Fibroblast of lung (primary cell): ENCODE measurements around the gene NRG2. TPM values are rescaled to one million over a fixed set of nuclear protein-coding genes. Genes with fewer than 3 reads are reported as not detected.

ENCODE experiments used
- DNase-seq, 2 donors: peaks; one replicate each; pipeline versions ENCODE4 v3.0.0 to v3.0.0-alpha.2; 2010; ENCODE audit warnings: low read depth in 2 of 2
- H2AFZ ChIP-seq: 2 replicates; pipeline ENCODE4 v1.5.1; 2012; ENCODE audit warnings: low read length, control low read depth, inconsistent platforms
- H3K27ac ChIP-seq: 2 replicates; pipeline ENCODE4 v1.5.1; 2011; ENCODE audit warnings: low read length, control low read depth; ENCODE audit not compliant: insufficient read depth
- H3K27me3 ChIP-seq: 2 replicates; pipeline ENCODE4 v1.5.1; 2011; ENCODE audit warnings: mild to moderate bottlenecking, low read length; ENCODE audit not compliant: control insufficient read depth, insufficient read depth
- H3K36me3 ChIP-seq: 2 replicates; pipeline ENCODE4 v1.5.1; 2011; ENCODE audit warnings: low read length; ENCODE audit not compliant: control insufficient read depth, insufficient read depth
- H3K4me1 ChIP-seq: 2 replicates; pipeline ENCODE4 v1.5.1; 2011; ENCODE audit warnings: low read length; ENCODE audit not compliant: control insufficient read depth, insufficient read depth; ENCODE audit errors: extremely low read depth
- H3K4me2 ChIP-seq: 2 replicates; pipeline ENCODE4 v1.5.1; 2011; ENCODE audit warnings: low read length, control low read depth; ENCODE audit not compliant: insufficient read depth; ENCODE audit errors: extremely low read depth
- H3K4me3 ChIP-seq, 4 experiments: fragments of 200-600 bp in 1 of 4; sonication (generic) in 1 of 4; replicated peaks in 1 of 4; 2 replicates each; pipeline ENCODE4 v1.5.1; 2011 to 2016; ENCODE audit warnings: low read length in 4 of 4, low read depth in 3 of 4, mild to moderate bottlenecking in 3 of 4, control low read depth in 2 of 4, inconsistent platforms in 1 of 4, mixed read lengths in 1 of 4; ENCODE audit not compliant: insufficient read depth in 1 of 4; ENCODE audit errors: control extremely low read depth in 1 of 4
- H3K79me2 ChIP-seq: 2 replicates; pipeline ENCODE4 v1.5.1; 2012; ENCODE audit warnings: mild to moderate bottlenecking, low read length, inconsistent platforms; ENCODE audit not compliant: control insufficient read depth, insufficient read depth
- H3K9ac ChIP-seq: 2 replicates; pipeline ENCODE4 v1.5.1; 2011; ENCODE audit warnings: mild to moderate bottlenecking, low read length, control low read depth; ENCODE audit not compliant: insufficient read depth
- H3K9me3 ChIP-seq: 2 replicates; pipeline ENCODE4 v1.5.1; 2012; ENCODE audit warnings: low read depth, low read length; ENCODE audit not compliant: control insufficient read depth, insufficient read depth
- H4K20me1 ChIP-seq: 2 replicates; pipeline ENCODE4 v1.5.1; 2011; ENCODE audit warnings: low read length; ENCODE audit not compliant: control insufficient read depth, insufficient read depth; ENCODE audit errors: extremely low read depth
- EZH2 ChIP-seq: IDR thresholded peaks from 2 replicates; pipeline ENCODE4 v1.5.1; 2012; ENCODE audit warnings: low read length, control low read depth, mild to moderate bottlenecking; ENCODE audit errors: missing control alignments
- polyA plus RNA-seq, 2 donors: library from polyadenylated mRNA; depleted of rRNA in 1 of 2; stranded (reverse) in 1 of 2; unstranded in 1 of 2; fragments of >200 nt; gene quantifications; 2 replicates each; pipeline ENCODE4 v1.2.1, GENCODE V29; 2011 to 2012; ENCODE audit warnings: missing spikeins in 1 of 2
- total RNA-seq: library from RNA; depleted of rRNA; stranded (reverse); fragments of >200 nt; gene quantifications from 2 replicates; pipeline ENCODE4 v1.2.1, GENCODE V29; 2014
- TF ChIP-seq, protein P1 (sequence below), 2 donors: IDR thresholded peaks in 1 of 2; conservative IDR thresholded peaks in 1 of 2; 1 replicate in 1 of 2; 2 replicates in 1 of 2; pipeline ENCODE4 v1.5.1; 2011 to 2012; ENCODE audit warnings: low read length in 2 of 2, control low read depth in 1 of 2, inconsistent platforms in 1 of 2, low read depth in 1 of 2, mild to moderate bottlenecking in 1 of 2

Gene NRG2
- total and polyA plus RNA-seq, 2 donors (not counting 1 experiment from before 2014, with no cell fraction given) = 0.28 to 1.3 TPM

- H3K36me3 ChIP-seq = no peaks in the 10 kb centered on the region
- no peak overlapping the region for H2AFZ ChIP-seq
- no peak overlapping the region for H3K4me2 ChIP-seq
- TF ChIP-seq, protein P1, sequence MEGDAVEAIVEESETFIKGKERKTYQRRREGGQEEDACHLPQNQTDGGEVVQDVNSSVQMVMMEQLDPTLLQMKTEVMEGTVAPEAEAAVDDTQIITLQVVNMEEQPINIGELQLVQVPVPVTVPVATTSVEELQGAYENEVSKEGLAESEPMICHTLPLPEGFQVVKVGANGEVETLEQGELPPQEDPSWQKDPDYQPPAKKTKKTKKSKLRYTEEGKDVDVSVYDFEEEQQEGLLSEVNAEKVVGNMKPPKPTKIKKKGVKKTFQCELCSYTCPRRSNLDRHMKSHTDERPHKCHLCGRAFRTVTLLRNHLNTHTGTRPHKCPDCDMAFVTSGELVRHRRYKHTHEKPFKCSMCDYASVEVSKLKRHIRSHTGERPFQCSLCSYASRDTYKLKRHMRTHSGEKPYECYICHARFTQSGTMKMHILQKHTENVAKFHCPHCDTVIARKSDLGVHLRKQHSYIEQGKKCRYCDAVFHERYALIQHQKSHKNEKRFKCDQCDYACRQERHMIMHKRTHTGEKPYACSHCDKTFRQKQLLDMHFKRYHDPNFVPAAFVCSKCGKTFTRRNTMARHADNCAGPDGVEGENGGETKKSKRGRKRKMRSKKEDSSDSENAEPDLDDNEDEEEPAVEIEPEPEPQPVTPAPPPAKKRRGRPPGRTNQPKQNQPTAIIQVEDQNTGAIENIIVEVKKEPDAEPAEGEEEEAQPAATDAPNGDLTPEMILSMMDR (conservative IDR thresholded peaks at IDR 0.05 in 1 of 2, IDR thresholded peaks at IDR 0.05 in 1 of 2; ENCODE audit: low read depth in 1 of 2, low read length in 2 of 2) = no peak
- no peak for TF ChIP-seq EZH2
- DNase-seq = no peak
- H3K9ac ChIP-seq = no peak overlapping the region
- H3K4me3 ChIP-seq = no peak overlapping the region
- no peak overlapping the region for H3K27ac ChIP-seq
- H3K79me2 ChIP-seq = no peaks in the 10 kb centered on the region
- H3K4me1 ChIP-seq = no peaks in the 10 kb centered on the region
- no peaks in the 10 kb centered on the region for H3K9me3 ChIP-seq
- H3K27me3 ChIP-seq = peaks cover 3% of the 10 kb centered on the region
- no peaks in the 10 kb centered on the region for H4K20me1 ChIP-seq
Measured at GRCh38 chr5:139820606-139821005, 222.5 kb downstream of the NRG2 start.

GRCh38 chr5:139820130-139820529, 223.0 kb downstream of the NRG2 start:
- H2AFZ ChIP-seq = no peak overlapping the region
- no peaks in the 10 kb centered on the region for H3K9me3 ChIP-seq
- no peak overlapping the region for H3K27ac ChIP-seq
- no peaks in the 10 kb centered on the region for H3K79me2 ChIP-seq
- no peaks in the 10 kb centered on the region for H4K20me1 ChIP-seq
- no peak for DNase-seq
- H3K4me1 ChIP-seq = no peaks in the 10 kb centered on the region
- no peak for TF ChIP-seq EZH2
- TF ChIP-seq, protein P1 (conservative IDR thresholded peaks at IDR 0.05 in 1 of 2, IDR thresholded peaks at IDR 0.05 in 1 of 2; ENCODE audit: low read depth in 1 of 2, low read length in 2 of 2) = no peak
- no peak overlapping the region for H3K4me3 ChIP-seq
- no peak overlapping the region for H3K4me2 ChIP-seq
- no peaks in the 10 kb centered on the region for H3K36me3 ChIP-seq
- H3K27me3 ChIP-seq = peaks cover 3% of the 10 kb centered on the region
- H3K9ac ChIP-seq = no peak overlapping the region

DNA sequence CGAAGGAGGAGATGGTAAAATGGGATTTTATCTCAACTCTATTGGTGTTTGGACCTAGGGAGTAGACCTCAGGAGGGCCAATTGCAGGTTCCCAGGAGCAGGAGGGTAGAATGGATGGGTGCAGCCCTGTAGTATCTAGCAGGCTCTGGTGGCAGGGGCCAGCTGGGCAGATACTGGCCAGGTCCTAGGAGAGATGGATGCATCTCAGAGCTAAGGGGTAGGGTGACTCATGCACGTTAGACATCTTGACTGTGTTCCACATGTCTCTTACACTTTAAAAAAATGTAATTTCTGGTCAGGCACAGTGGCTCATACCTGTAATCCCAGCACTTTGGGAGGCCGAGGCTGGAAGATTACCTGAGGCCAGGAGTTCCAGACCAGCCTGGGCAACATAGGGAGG, 225.1 kb downstream of the NRG2 start:
- Histone ChIP-seq H3K4me1 (no peaks in the 10 kb centered on the region), H3K4me3 (no peak overlapping the region), H4K20me1 (no peaks in the 10 kb centered on the region), H3K79me2 (no peaks in the 10 kb centered on the region), H3K27me3 (peaks cover 3% of the 10 kb centered on the region), H3K36me3 (no peaks in the 10 kb centered on the region), H3K4me2 (no peak overlapping the region), H3K9me3 (no peaks in the 10 kb centered on the region), H3K9ac (no peak overlapping the region), H2AFZ (no peak overlapping the region), H3K27ac (no peak overlapping the region)
- DNase-seq = no peak
- TF ChIP-seq, protein P1 (conservative IDR thresholded peaks at IDR 0.05 in 1 of 2, IDR thresholded peaks at IDR 0.05 in 1 of 2; ENCODE audit: low read depth in 1 of 2, low read length in 2 of 2) = no peak
- TF ChIP-seq EZH2 = no peak
